RKO (cell line): ENCODE measurements around the gene DYTN.
"Not testable (repeated sequence)": the region's sequence is repeated elsewhere in the genome, so short reads cannot be mapped to it uniquely, and the experiment has no call there.

Experiments
- DNase-seq: peaks from one replicate; pipeline ENCODE4 v3.0.0-alpha.2; 2016; ENCODE audit warnings: low spot score

DYTN gene, protein sequence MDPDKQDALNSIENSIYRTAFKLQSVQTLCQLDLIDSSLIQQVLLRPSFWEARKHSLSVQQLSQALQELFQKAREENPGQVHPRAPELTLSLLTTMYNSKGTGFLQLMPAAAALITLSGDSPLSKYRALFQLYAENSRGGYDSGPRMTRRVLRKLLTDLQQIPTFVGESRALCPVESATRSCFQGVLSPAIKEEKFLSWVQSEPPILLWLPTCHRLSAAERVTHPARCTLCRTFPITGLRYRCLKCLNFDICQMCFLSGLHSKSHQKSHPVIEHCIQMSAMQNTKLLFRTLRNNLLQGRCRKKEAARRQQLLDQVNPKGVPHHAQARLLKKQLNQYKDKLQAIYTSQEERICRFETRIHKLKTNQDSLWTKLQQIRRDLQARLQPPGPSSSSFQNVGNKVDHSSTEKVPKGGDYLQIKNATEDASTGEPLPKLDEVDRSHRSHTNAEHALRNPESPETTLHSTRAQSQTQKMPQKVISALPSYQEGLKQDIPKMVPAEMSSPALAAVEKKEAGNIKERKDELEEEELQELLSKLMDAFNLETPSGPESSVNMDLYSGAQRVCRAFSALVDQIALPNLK

DNA sequence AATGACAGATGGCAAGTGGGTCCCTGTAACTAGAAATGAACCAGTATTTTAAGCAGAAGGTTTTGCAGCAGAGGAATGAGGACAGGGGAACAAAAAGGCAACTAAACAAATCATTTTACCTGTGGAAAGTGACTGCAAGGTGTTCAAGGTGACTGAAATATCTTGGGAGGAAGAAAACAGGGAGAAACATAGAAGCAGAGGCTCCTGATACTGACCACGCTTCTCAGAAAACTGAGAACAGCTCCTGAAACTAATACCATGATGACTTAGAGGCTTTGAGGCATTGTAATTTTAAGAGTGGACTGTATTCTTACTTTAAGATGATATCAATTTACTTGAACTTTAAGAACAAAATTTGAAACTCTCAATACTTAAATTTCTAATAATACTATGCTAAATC, at the start of gene DYTN:
TSS of gene DYTN (minus strand) at position 101 of the 400 bp plus-strand sequence. CDS start 117 bp downstream, outside the sequence.
- no peak for DNase-seq

DNA sequence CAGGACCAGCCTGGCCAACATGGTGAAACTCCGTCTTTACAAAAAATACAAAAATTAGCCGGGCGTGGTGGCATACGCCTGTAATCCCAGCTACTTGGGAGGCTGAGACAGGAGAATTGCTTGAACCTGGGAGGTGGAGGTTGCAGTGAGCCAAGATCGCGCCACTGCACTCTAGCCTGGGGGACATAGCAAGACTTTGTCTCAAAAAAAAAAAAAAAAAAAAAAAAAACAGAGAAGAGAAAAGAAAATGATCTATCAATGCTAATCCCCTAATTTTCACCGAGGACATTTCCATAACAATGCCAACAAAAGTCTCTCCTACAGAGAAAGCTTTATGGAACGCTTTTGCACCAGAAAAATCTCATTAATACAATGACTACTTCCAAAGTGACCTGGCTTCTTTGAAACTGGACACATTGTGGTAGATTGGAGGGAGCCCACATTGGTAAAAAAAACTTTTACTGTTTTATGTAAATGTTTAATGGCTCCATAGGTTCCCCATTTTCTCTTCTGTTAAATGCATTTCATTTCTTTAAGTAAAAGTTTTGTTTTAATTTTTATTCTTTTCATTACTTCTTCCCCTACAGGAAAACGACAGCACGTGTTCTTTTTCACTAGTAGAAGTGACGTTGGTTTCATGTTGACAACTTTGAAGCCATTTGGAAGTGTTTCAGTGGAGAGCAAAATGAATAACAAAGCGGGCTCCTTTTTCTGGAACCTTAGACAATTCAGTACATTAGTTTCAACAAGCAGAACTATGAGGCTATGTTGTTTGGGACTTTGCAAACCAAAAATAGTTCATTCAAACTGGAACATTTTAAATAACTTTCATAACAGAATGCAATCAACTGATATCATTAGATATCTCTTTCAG, 48.1 kb upstream of the DYTN start:
- DNase-seq, result peak; percentile 13

DNA sequence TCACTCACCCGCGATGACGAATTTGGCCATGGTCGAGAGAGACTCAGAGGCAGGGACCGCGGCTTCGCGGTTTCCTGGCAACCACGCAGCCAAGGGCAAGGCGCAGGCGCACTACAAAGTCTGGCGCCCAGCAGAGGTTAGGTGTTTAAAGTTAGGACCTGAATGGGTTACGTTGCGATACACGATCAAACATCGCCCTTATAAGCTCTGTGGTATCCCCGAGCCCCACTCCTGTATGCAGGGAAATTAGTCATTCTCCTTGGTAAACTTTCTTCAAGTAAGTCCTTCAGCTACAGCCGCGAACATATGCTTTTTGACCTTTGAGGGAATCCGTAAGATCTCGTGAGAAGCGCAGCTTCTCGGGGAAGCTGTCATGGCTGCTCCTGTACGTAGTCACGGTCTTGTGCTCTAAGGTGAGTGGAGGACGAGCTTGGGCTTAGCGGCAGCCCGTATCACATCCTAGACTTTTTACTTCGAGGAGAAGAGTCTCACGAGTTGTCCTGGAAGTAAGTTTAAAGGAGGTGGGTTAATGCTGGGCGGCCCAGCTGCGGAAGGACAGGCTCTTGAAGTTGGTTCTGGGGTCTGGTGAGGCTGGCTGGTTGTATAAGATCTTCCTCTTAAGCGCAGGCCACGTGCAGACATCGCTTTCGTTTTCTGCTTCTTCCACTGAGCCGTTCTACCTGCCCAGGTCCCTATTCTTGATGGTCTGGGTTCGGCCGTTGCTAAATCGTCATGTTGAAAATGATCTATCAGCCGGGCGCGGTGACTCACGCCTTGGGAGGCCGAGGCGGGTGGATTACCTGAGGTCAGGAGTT, 47.3 kb upstream of the DYTN start, which contains the start of the genes FASTKD2 and MDH1B:
TSS of gene FASTKD2 (plus strand) at position 365 of the 815 bp plus-strand sequence. CDS start 1,088 bp downstream, outside the sequence.
TSS of gene MDH1B (minus strand) at position 87 of the 815 bp plus-strand sequence. CDS start at position 30, 57 bp downstream.
- peak; percentile 96 for DNase-seq

DNA sequence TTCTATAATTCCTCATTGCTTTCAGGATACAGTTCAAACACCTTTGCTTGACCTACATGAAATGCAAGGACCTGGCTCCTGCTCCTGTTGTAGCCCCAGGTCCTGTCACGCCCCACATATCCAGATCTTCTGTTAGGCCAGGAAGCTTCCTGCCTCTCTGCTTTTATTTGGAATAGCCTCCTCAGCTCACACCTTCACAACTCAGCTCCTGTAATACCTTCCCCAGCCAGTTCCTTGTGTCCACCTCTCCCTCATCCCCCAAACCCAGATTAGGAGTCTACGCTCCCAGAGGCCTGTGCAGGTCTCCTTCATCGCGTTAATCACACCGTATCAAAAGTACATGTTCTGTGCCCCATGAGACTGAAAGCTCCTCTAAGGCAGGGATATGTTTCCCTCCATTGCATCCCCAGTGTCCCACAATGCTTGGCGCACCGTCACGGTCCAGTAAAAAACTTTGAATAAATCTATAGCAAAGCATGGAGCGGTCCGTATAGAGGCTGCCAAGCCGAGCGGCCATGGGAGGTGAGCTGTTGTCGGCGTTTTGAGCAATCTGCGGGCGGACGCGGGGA, 46.6 kb upstream of the DYTN start:
- DNase-seq, result peak; percentile 26

DNA sequence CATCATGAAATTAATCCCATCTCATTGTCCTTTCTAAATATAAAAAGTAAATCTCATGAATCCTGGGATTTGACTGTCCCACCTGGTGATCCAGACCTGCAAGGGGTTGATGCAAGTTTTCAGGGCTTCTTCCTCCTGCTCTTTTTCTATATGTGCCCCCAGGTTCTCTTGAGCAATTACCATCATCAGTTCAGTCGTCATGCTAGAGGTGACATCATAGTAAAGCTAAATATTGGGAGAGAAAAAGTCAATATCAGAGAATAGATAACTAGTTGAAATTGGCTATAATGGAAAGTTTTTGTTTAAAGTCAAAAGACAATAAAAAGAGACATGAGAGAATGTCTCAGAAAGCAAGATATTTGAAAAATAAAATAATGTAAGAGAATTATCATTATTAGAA, 38.6 kb upstream of the DYTN start:
- no peak for DNase-seq

DNA sequence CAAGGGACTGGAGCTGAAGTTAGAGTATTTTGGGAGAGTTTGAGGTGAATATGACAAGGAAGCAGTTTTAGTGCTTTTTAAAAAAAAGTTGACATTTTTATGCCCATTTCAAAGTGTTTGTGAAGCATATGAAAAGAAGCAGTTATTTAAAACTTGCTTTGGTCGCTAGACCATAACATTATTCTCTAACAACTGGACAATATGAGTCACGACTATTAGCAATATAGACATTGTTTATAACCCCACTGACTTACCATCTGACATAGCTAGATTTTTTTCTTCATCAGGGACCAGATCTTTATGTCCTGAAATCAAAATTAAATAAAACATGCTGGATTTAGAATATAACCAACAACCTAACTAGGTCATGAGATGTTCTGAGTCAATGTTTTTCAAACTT, 22.6 kb upstream of the DYTN start:
- no peak for DNase-seq

DNA sequence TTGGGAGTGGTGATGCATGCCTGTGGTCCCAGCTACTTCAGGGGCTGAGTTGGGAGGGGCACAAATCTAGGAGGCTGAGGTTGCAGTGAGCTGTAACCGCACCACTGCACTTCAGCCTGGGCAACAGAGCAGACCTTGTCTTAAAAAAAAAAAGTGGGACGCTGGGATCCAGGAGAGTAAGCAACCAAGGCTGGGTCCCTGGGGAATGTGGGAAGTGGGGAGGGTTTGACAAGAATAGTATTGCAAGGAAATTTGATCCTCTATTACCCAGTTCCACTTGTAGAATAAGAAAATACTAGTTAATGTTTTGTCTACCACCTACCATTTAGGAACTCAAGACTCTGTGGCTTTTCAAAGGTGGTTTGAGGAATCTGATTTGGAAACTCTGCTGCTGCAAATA, 21.1 kb upstream of the DYTN start:
- no peak for DNase-seq

DNA sequence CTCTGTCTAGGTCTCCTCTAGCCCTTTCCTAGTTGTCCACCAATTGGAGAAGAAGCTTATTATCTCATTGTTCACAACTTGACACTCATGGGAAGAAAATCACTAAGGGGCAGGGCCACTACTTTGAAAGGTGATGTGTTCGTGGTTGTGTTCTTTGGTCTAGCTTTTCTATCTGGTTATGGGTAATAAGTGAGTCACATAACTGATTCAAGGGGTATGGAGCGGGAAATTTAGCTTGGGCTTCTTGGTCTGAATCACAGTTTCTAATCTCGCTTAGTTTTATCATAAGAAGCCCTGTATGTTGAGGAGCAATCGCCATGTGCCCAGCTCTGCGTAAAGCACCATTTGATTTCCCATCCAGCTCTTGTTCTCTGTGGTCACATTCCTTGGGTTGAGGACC, 18.7 kb upstream of the DYTN start:
- peak; percentile 11 for DNase-seq

DNA sequence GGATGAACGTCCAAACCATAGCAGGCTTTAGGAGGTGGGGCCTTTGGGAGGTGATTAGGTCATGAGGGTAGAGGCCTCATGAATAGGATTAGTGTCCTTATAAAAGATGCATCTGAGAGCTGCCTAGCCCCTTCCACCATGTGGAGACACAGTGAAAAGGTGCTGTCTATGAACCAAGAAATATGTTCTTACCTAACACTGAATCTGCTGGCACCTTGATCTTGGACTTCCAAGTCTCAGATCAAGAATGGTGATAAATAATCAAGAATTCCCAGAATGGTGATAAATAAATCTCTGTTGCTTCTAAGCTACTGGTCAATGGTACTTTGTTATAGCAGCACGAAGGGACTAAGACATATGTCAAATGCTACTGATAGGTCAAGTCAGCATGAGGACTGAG, 15.1 kb upstream of the DYTN start:
- no peak for DNase-seq

DNA sequence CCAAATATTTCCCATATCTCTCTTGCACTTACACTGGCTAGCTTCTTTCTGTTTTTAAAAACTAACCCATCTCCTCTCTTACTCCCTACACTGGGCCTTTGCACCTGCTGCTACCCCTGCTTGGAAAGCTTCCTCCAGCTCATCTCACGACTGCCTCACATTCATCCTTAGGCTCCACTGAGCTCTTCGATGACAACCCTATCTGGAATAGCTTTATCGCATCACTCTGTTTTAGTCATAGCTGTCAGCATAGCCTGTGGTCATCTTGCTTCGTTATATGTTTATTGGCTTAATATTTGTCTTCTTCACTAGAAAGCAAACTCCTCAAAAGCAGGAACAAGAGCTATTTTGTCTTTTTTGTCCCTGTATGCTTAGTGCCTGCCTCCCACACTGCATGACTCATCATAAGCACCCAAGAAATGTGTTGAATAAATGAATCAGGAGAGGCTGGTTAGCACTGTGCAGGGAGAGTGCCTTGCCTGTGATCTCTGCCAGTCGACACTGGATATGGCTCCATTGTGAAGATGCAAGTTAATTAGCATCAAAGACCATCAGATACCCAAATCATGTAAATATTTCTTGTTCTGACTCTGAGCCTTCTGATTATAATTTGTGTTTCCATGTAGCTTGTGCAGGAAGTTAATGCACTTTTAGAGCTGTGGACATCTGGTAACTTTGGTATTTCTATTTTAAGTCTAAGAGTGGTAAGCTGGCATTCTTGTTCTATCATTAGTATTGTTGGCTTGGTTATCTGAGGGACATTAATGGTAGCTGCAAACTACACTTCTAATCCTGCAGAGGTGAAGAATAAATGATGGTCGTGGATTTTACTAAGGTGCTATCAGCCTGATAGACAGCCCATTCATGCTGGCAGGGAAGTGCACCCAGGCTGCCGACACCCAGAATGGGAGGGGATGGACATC, 10.3 kb upstream of the DYTN start:
- DNase-seq, result peak; percentile 51

DNA sequence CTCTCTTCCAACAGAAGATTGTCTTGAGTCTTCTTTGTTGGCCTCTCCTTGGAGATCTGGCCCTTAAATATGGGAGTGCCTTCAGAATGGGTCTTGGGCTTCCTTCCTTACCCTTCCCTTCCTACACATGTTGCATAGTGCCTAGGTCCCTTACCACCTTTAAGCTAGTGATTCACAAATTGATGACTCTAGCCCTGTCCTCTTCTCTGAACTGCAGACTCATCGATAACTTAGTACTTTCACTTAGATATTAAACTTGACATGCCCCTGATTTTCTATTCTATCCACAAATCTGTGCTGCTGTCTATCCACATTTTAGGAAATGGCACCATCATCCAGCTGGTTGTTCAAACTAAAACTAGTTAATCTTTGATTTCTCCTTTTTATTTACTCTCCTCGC, 9.1 kb upstream of the DYTN start:
- DNase-seq, result no peak

DNA sequence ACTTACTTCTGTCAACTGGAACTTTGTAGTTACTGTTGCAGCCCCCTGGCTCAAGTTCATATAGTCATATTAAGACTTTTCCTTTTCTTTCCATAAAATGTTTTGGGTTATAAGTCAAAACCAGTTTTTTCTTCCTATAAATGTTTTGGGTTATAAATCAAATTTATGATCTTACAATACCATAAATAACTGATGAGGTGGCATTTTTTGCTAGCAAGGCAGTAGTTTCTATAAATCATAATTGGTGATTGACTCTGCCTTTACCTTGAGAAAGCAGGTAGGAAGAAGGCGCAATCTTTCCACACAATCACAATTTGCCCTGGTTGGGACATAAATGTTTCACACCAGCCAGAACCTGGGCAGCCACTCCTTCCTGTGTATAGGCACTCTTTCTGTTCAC, 5.1 kb upstream of the DYTN start:
- no peak for DNase-seq

DNA sequence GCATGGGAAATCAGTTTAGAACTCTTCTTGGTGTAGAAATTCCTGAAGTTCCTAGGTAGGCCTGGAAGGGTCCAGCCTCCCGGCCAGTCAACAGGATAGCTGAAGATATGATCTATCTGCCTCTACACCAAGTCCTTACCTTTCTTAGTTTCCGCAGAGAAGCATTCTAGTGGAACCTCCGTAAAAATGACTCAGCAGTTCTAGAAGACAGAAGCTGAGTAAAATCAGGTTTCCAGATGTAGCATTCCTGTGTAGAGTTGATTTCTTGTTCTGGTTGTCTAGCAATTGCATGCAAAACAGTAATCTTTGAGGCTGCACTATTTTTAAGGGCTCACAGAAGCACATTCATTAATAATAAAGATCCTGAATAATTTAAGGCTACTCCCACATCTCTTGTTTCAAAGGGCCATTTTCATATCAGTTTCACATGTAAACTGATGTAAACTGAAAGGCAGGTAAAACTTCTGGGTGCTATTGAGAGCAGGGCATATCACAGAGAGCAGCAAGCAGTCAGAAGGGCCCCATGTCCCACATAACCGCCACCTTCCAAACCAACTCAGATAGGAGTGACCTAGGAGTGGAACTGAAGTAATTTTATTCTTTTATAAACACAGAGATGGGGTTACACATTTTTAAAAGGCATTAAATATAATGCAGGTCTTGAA, 3.2 kb upstream of the DYTN start:
- no peak for DNase-seq

DNA sequence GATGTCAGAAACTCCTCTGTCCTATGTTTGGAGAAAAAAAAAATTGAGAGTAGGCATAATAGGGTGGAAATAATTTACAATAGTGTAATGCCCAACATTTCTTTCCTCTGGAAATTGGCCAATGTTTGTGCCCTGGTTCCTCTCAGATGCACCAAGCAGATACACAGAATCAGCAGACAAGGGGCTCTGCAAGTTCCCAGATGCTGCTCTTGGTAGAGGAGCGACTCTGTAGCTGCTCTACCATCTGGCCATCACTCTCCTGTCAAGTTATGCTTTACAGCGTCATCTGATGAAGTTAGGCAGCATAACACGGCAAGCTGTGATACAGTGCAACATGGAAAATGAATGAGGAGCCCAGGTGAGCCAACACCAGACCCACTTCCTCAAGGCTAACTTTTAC, 1.6 kb downstream of the DYTN start:
- DNase-seq, result no peak

DNA sequence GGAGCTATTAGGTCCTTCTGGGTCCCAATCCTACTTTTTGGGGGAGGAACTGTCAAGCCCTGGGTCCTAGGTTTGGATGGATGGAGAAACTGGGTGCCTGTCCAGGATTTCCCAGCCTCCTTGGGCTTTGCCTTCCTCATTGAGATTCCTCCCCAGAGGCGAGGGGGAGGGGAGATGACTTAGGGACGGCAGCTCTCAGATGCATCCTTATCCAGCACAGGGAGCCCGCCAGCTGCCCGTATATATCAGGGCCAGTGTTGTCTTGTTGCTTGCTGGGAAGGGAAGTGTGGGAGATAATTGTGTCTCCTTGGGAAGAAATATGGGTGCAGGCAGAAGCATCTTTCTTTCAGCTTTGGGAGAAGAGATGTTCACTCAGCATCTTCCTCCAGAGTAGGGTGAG, 3.0 kb downstream of the DYTN start:
- not testable (repeated sequence) for DNase-seq

DNA sequence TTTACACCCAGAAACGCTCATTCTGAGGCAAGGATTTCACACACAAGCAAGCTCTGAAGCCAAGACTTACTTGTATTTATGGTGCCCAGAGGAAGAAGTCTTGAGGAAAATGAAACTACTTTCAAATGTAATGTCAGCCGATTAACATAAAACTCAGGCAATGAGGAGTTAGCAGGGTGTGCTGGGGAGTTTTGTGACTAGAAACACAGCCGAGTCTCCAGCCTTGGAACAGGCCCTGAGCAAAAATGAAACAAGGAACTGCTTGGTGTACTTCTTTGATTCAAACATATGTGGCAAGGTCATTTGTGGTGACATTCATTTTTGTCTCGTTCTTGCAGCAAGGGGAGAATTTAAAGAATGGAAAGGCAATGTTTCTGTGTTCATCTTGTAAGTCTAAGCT, 4.5 kb downstream of the DYTN start:
- no peak for DNase-seq

DNA sequence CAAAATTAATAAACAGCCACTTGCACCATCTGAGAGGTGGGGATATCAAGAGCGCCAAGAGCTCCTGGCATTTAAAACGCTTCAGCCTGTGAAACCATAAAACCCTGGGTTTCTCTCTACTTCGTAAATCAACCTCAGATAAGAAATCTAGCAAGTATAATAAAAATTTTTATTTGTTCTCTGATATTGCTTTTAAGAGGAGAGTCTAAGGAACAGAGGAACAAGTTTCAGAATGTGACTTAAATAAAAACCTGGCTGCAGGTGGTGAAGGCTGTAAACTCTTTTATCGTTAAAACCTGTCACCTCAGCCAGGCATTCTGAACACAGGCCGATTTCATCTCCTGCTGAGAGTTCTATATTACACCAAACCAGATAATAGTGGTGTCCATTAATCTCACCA, 9.9 kb downstream of the DYTN start:
- DNase-seq, result no peak

DNA sequence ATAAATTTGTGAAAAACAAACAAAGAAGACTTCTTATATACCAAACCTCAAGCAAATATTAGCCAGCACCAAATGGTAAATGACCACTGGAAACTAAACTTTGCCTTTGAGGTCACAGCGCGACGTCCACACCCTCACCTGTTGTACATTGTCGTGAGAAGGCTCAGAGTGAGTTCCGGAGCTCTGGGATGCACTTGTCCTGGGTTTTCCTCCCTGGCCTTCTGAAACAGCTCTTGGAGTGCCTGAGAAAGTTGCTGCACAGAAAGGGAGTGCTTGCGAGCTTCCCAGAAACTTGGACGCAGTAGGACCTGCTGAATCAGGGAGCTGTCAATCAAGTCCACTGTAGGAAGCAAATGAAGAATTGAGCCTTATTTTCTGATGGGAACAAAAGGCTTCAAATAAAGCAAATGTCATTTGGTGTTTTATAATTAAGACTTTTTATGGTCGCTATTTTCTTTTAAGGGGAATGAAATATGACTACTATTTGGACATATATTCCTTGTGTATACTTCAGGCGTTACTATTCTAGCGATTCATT, 11.0 kb downstream of the DYTN start:
- DNase-seq, result no peak

DNA sequence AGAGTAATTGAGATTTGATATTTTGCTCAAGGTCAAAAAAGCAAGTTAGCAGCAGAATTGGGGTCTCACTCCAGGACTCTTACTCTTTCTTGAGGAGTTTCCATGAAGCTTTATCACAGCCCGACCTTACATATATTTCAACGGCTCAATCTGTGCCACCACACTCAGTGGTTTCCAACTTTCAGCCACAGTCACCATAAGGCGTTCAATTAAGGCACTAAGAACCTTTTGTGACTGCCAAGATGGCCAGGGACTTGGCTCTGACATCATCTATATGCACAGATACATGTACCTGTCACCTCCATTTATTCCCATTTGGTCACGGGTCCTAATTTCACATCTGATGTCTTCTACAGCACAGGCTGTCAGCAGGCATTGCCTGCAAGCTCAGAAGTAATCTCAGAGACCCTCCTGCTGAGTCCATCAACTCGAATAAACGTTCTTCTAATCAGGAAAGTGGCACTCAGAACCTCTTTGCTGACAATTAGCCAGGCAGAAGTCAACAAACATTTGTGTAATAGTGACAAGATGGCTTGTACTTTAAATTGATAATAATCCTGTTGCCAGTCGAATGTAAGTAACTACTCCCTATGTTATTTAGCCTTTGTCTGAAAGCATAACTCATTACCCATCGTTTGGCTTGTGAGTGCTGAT, 16.1 kb downstream of the DYTN start:
- no peak for DNase-seq
